Left ventricle myocardium inferior (tissue), 1 donor: ENCODE data around the gene USP10. TPM values are rescaled to one million over a fixed set of nuclear protein-coding genes. Genes with fewer than 3 reads are reported as not detected.

Experiments used
- DNase-seq: peaks from one replicate; pipeline ENCODE4 v3.0.0-alpha.2; 2020
- H3K27ac ChIP-seq: fragments of 200-600 bp; replicated peaks from 2 replicates; pipeline ENCODE4 v1.8.0; 2021
- H3K27me3 ChIP-seq: fragments of 200-600 bp; 2 replicates; pipeline ENCODE4 v1.8.0; 2021; ENCODE audit warnings: low read depth
- H3K36me3 ChIP-seq: fragments of 200-600 bp; 2 replicates; pipeline ENCODE4 v1.8.0; 2021
- H3K4me1 ChIP-seq: fragments of 200-600 bp; 2 replicates; pipeline ENCODE4 v1.8.0; 2021
- H3K4me3 ChIP-seq: fragments of 200-600 bp; 2 replicates; pipeline ENCODE4 v1.8.0; 2021; ENCODE audit warnings: mild to moderate bottlenecking, moderate library complexity
- H3K9me3 ChIP-seq: fragments of 200-600 bp; replicated peaks from 2 replicates; pipeline ENCODE4 v1.8.0; 2021
- CTCF ChIP-seq: fragments of 200-600 bp; IDR thresholded peaks from 2 replicates; pipeline ENCODE4 v1.8.0; 2021; ENCODE audit warnings: antibody characterized with exemption, mild to moderate bottlenecking, borderline replicate concordance
- intact Hi-C: fragments of 100-400 bp; cut with micrococcal nuclease; formaldehyde crosslinking; loops from one replicate; pipeline ENCODE4 v1.11.0; 2022
- total RNA-seq: library from RNA; stranded (reverse); fragmentation: NEBNext Ultra II Directional; extraction: Animal tissue kit (Norgen Biotek cat#: 25700); gene quantifications from one replicate; pipeline ENCODE4 v1.2.1, GENCODE V29; 2021
- donor health status: DM: no; HTN: yes; CAD: no; lungs with severe emphysema.

The USP10 gene
- total RNA-seq, 1 donor from 2014 or later: 66.7 TPM

GRCh38 chr16:84765616-84766580 lies 66.1 kb downstream of the USP10 start:
- peaks cover 85% of the 10 kb centered on the region for H3K36me3 ChIP-seq
- H3K27me3 ChIP-seq: no peaks in the 10 kb centered on the region
- H3K4me1 ChIP-seq: peaks cover 7% of the 10 kb centered on the region
- no peaks in the 10 kb centered on the region for H3K9me3 ChIP-seq
- no peak overlapping the region for H3K27ac ChIP-seq
- no peak for DNase-seq
- no peak for TF ChIP-seq CTCF
- no peak overlapping the region for H3K4me3 ChIP-seq
- intact Hi-C loops: no loop called here

- Histone ChIP-seq H3K9me3 (no peaks in the 10 kb centered on the region), H3K4me3 (no peak overlapping the region), H3K4me1 (peaks cover 7% of the 10 kb centered on the region), H3K27me3 (no peaks in the 10 kb centered on the region), H3K36me3 (peaks cover 83% of the 10 kb centered on the region), H3K27ac (peak overlapping the region; percentile 9)
- intact Hi-C loops: no loop called here
- no peak for TF ChIP-seq CTCF
- DNase-seq: no peak
Observed at GRCh38 chr16:84766978-84767773, 67.4 kb downstream of the USP10 start.

GRCh38 chr16:84768061-84768807 lies 68.4 kb downstream of the USP10 start:
- Histone ChIP-seq H3K36me3 (peaks cover 87% of the 10 kb centered on the region), H3K4me3 (no peak overlapping the region), H3K9me3 (no peaks in the 10 kb centered on the region), H3K27me3 (no peaks in the 10 kb centered on the region), H3K27ac (no peak overlapping the region), H3K4me1 (peaks cover 7% of the 10 kb centered on the region)
- DNase-seq: no peak
- intact Hi-C loops: no loop called here
- TF ChIP-seq CTCF: no peak

GRCh38 chr16:84768808-84769197 lies 69.0 kb downstream of the USP10 start:
- Histone ChIP-seq H3K27ac (no peak overlapping the region), H3K27me3 (no peaks in the 10 kb centered on the region), H3K36me3 (peaks cover 87% of the 10 kb centered on the region), H3K4me3 (no peak overlapping the region), H3K9me3 (no peaks in the 10 kb centered on the region), H3K4me1 (peaks cover 7% of the 10 kb centered on the region)
- no peak for TF ChIP-seq CTCF
- no peak for DNase-seq
- intact Hi-C loops: no loop called here

GRCh38 chr16:84769416-84769815 lies 69.6 kb downstream of the USP10 start:
- TF ChIP-seq CTCF: no peak
- intact Hi-C loops: no loop called here
- Histone ChIP-seq H3K4me3 (no peak overlapping the region), H3K9me3 (no peaks in the 10 kb centered on the region), H3K27ac (no peak overlapping the region), H3K27me3 (no peaks in the 10 kb centered on the region), H3K4me1 (peaks cover 7% of the 10 kb centered on the region), H3K36me3 (peaks cover 87% of the 10 kb centered on the region)
- DNase-seq: no peak
